ENCODE measurements around the gene PDCL2. TPM values are rescaled to one million over a fixed set of nuclear protein-coding genes. Genes with fewer than 3 reads are reported as not detected.

PDCL2 gene
- total and polyA plus RNA-seq, 4 donors, result not detected

DNA sequence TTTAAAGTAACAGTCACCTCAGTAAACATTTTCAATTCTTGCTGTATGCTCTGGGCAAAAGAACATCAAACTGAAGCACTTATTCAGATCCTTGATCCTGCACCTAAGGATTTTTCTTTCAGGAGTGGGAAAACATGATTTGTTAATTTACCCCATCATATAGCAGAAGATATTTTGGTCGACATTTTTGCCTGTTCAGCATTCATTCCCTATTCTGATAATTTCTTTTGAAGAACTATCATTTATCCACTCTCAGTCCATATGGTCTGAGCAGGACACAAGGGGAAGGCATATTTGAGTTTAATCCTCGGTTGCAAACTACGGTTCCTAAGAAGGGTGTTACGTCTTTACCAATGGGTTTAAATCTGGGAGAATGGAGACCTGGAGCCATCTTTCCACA, 44.1 kb downstream of the PDCL2 start:
- WGBS, 2 donors, result 79 to 82% methylated on average over 4 of the region's 4 CpGs
- Histone ChIP-seq H3K4me3 (no peak overlapping the region), H3K9ac (ENCODE audit: insufficient read depth in 1 of 2, low read length in 2 of 2) (peak overlapping the region in 1 of 2 donors; percentile 80), H3K9me3 (ENCODE audit: control insufficient read depth in 4 of 4, insufficient read depth in 3 of 4, low read length in 3 of 4) (no peaks in the 10 kb centered on the region), H3K4me1 (ENCODE audit: control insufficient read depth in 5 of 5, insufficient read depth in 5 of 5, low read length in 5 of 5) (peaks cover 0 to 28% (median 5%) of the 10 kb centered on the region in 5 donors), H3K36me3 (ENCODE audit: control insufficient read depth in 4 of 4, insufficient read depth in 4 of 4, low read length in 4 of 4) (no peaks in the 10 kb centered on the region), H3K27me3 (ENCODE audit: control insufficient read depth in 3 of 3, insufficient read depth in 3 of 3, low read length in 2 of 3) (no peaks in the 10 kb centered on the region), H3K27ac (ENCODE audit: low read depth in 1 of 2, low read length in 1 of 2) (no peak overlapping the region)
- TF ChIP-seq, protein P1, sequence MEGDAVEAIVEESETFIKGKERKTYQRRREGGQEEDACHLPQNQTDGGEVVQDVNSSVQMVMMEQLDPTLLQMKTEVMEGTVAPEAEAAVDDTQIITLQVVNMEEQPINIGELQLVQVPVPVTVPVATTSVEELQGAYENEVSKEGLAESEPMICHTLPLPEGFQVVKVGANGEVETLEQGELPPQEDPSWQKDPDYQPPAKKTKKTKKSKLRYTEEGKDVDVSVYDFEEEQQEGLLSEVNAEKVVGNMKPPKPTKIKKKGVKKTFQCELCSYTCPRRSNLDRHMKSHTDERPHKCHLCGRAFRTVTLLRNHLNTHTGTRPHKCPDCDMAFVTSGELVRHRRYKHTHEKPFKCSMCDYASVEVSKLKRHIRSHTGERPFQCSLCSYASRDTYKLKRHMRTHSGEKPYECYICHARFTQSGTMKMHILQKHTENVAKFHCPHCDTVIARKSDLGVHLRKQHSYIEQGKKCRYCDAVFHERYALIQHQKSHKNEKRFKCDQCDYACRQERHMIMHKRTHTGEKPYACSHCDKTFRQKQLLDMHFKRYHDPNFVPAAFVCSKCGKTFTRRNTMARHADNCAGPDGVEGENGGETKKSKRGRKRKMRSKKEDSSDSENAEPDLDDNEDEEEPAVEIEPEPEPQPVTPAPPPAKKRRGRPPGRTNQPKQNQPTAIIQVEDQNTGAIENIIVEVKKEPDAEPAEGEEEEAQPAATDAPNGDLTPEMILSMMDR (IDR thresholded peaks at IDR 0.05; ENCODE audit: control extremely low read depth, extremely low read depth), result no peak
- peak in 1 of 3 donors; percentile 21 for DNase-seq
- ATAC-seq (ENCODE audit: insufficient read depth, low FRiP score), result no peak

DNA sequence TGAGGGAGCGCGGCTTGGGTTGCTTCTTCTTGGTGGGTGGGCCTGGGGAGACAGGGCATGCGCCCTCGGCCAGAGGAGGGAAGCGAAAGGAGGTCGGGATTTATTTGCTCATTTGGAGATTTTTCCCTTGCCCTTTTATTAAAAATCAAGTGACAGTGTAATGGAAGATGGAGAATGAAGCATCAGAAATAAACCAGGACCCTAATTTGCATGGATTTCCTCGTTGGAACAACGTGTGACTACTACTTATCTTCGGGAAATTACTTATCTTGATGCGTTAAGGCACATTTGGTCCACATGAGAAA, 44.6 kb downstream of the PDCL2 start:
- TF ChIP-seq, protein P1 (IDR thresholded peaks at IDR 0.05; ENCODE audit: control extremely low read depth, extremely low read depth), result no peak
- ATAC-seq (ENCODE audit: insufficient read depth, low FRiP score) (peak; percentile 0), DNase-seq (peak in 1 of 3 donors; percentile 77)
- Histone ChIP-seq H3K4me1 (ENCODE audit: control insufficient read depth in 5 of 5, insufficient read depth in 5 of 5, low read length in 5 of 5) (peaks cover 0 to 28% (median 7%) of the 10 kb centered on the region in 5 donors), H3K27me3 (ENCODE audit: control insufficient read depth in 3 of 3, insufficient read depth in 3 of 3, low read length in 2 of 3) (no peaks in the 10 kb centered on the region), H3K4me3 (peak overlapping the region; percentile 71), H3K27ac (ENCODE audit: low read depth in 1 of 2, low read length in 1 of 2) (peak overlapping the region; percentile 97 to 98), H3K9me3 (ENCODE audit: control insufficient read depth in 4 of 4, insufficient read depth in 3 of 4, low read length in 3 of 4) (no peaks in the 10 kb centered on the region), H3K9ac (ENCODE audit: insufficient read depth in 1 of 2, low read length in 2 of 2) (peak overlapping the region; percentile 41 to 80), H3K36me3 (ENCODE audit: control insufficient read depth in 4 of 4, insufficient read depth in 4 of 4, low read length in 4 of 4) (no peaks in the 10 kb centered on the region)
- WGBS, 2 donors, result 3% methylated on average over 10 of the region's 10 CpGs

DNA sequence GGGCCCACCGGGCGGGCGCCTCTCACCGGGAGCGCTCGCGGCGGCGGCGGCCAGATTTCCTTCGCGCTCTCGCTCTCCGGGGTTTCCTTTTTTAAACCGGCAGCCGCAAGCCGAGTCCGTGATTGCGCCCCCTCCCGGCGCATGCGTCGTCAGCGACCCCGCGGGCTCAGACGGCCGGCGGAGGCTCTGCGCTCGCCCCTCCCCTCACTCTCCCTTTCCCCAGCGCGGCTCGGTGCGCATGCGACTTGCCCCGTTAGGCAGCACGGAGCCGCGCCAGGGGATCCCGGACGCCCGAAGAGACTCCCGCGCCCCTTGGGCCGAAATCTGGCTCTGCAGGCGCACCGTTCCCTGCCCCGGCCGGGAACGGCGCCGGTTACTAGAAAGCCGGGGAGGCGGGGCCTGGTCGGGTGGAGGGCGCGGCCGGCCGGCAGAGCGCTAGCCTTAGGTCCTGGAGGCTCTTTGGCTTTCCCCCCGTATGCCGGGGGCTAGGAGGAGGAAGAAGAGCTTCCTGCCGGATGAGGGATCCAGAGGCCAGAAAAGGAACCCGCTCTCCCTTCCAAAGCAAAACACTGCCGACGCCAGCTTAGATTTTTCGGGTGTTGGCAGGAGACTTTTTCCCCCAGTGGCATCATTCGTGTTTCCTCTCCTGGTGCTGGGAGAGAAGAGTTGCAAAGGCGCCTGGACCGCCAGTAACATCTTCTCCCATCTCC, 45.1 kb downstream of the PDCL2 start, which contains the start of gene CLOCK:
CLOCK (minus strand) TSS at position 154 of the 710 bp plus-strand sequence. CDS start 64,124 bp downstream, outside the sequence.
- no peaks in the 10 kb centered on the region for H3K27me3 ChIP-seq (ENCODE audit: control insufficient read depth in 3 of 3, insufficient read depth in 3 of 3, low read length in 2 of 3)
- peak within 1 kb of the TSS; percentile 97 to 98 for H3K27ac ChIP-seq (ENCODE audit: low read depth in 1 of 2, low read length in 1 of 2)
- no peaks in the 10 kb centered on the region for H3K36me3 ChIP-seq (ENCODE audit: control insufficient read depth in 4 of 4, insufficient read depth in 4 of 4, low read length in 4 of 4)
- ATAC-seq (ENCODE audit: insufficient read depth, low FRiP score) (peak; percentile 89), DNase-seq (peak; percentile 93 to 95 (median 95))
- WGBS, 2 donors, result 0% methylated on average over 60 to 71 of the region's 71 CpGs
- peak within 1 kb of the TSS; percentile 71 for H3K4me3 ChIP-seq
- TF ChIP-seq, protein P1 (IDR thresholded peaks at IDR 0.05; ENCODE audit: control extremely low read depth, extremely low read depth), result no peak
- no peaks in the 10 kb centered on the region for H3K9me3 ChIP-seq (ENCODE audit: control insufficient read depth in 4 of 4, insufficient read depth in 3 of 4, low read length in 3 of 4)
- H3K9ac ChIP-seq (ENCODE audit: insufficient read depth in 1 of 2, low read length in 2 of 2), result peak within 1 kb of the TSS; percentile 80 to 82
- peaks cover 0 to 28% (median 8%) of the 10 kb centered on the region in 5 donors for H3K4me1 ChIP-seq (ENCODE audit: control insufficient read depth in 5 of 5, insufficient read depth in 5 of 5, low read length in 5 of 5)

DNA sequence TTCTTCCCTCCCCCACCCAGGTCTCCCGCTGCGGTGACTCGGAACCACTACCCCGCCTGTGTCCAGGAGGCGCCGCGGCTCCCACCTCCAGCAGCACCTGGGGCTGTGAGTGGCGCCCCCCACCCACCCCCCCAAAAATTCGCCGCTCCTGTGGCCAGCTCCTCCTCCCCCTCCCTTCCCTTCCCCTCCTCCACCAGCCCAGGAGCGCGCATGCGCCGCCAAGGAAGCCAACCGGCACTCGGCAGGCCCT, 45.6 kb downstream of the PDCL2 start:
- peaks cover 0 to 28% (median 8%) of the 10 kb centered on the region in 5 donors for H3K4me1 ChIP-seq (ENCODE audit: control insufficient read depth in 5 of 5, insufficient read depth in 5 of 5, low read length in 5 of 5)
- TF ChIP-seq, protein P1 (IDR thresholded peaks at IDR 0.05; ENCODE audit: control extremely low read depth, extremely low read depth), result no peak
- no peaks in the 10 kb centered on the region for H3K36me3 ChIP-seq (ENCODE audit: control insufficient read depth in 4 of 4, insufficient read depth in 4 of 4, low read length in 4 of 4)
- H3K27me3 ChIP-seq (ENCODE audit: control insufficient read depth in 3 of 3, insufficient read depth in 3 of 3, low read length in 2 of 3), result no peaks in the 10 kb centered on the region
- H3K9me3 ChIP-seq (ENCODE audit: control insufficient read depth in 4 of 4, insufficient read depth in 3 of 4, low read length in 3 of 4), result no peaks in the 10 kb centered on the region
- peak overlapping the region; percentile 97 to 98 for H3K27ac ChIP-seq (ENCODE audit: low read depth in 1 of 2, low read length in 1 of 2)
- peak overlapping the region; percentile 71 for H3K4me3 ChIP-seq
- DNase-seq, result no peak
- peak; percentile 82 for ATAC-seq (ENCODE audit: insufficient read depth, low FRiP score)
- H3K9ac ChIP-seq (ENCODE audit: insufficient read depth in 1 of 2, low read length in 2 of 2), result no peak overlapping the region
- 1% methylated on average over 16 of the region's 16 CpGs; no CpG with 5 or more reads in 1 of the 2 donors for WGBS, 2 donors
